Stimulated activated CD4-positive, alpha-beta T cell treated with anti-CD3 and anti-CD28 coated beads, TNF-alpha, amount 100 ng/mL, for 1 hour (primary cell): ENCODE data around the gene USP2.

ENCODE experiments used
- DNase-seq, 3 donors: peaks; one replicate each; pipeline ENCODE4 v3.0.0-alpha.2; 2020; ENCODE audit warnings: low read depth in 3 of 3, low spot score in 1 of 3

The USP2 gene

DNA sequence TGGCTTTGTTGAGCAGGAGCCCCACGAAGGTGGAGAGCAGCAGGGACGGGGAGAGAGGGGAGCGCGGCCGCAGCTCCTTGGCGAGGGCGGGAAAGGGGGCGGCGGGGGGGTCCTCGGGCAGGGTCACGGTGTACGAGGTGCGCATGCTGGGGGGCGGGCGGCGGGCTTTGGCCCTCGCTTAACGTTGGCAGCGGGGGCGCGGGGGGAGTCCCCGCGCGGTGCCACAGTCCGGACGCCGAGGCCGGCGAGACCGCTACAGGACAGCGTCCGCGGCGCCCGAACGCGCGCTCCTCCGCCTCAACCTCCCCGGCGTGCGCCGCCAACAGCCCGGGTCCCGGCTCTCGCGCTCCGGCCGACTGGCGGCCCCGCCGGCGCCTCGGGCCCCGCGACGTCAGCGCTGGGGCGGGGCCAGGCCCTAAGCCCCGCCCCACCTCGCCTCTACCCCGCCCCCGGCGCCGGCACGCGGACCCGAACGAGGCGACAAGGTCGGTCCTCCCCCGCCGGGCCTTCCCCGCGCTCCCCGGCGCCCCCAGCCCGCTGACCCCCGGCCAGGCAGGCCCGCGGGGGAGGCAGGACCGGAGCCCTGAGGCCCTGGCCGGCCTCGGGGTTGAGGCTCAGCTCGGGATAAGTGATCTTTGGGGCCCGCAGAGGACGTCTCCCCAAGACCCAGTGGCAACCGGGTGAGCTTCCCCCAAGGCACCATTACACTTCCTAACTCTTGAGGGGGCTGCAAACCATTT is 17.5 kb downstream of the USP2 start:
- peak in 2 of 3 donors; percentile 21 to 52 for DNase-seq

DNA sequence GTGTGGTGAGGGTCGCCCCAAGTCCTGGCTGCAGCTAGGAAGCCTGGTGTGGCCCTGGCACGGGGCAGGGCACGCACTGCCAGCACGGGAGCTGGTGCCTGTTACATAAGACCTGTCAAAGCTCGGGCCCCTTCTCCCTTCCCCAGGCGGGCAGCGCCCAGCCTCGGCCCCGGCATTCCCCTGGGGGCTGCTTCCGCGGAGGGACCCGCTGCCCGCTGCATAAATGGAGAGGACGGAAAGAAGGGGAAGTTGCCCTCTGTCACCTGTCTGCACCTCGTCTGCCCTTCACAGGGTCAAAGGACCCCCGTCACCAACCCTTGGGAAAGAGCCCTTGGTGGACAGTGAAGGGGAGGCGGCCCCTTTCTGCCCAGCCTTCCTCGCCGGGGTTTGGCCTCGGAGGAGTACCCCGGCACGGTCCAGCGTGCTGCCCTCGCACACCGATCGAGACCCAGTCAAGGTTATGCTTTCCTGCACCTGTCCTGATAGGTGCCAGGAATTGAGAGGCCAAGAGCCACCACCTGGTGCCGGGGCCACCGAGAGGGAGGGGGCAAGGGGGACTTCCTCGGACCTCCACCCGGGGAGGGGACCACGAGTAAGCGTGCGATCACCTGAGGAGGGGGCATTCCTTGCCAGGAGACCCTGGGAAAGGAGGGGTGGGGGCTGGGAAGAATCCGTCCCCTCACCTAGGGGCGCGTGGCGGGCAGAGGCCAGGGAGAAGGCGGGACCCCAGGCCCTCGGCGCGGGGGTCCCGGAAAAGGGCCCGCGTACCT is 18.2 kb downstream of the USP2 start:
- no peak for DNase-seq

DNA sequence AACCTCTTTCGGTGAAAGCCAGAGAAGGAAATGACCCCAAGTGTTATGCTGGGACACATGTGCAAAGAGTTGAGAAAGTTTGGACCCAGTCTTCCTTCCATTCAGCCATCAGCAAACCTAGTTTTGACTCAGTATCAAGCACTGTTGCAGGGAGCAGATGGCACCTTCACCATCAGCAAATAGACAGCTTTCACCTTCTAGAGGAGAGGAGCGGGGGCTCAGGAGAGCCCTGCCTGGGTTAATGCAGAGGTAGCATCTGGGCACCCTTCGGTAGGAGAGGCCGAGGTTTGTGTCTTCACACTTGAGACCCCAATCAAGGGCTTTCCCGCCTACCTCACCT is 18.8 kb downstream of the USP2 start:
- no peak for DNase-seq

DNA sequence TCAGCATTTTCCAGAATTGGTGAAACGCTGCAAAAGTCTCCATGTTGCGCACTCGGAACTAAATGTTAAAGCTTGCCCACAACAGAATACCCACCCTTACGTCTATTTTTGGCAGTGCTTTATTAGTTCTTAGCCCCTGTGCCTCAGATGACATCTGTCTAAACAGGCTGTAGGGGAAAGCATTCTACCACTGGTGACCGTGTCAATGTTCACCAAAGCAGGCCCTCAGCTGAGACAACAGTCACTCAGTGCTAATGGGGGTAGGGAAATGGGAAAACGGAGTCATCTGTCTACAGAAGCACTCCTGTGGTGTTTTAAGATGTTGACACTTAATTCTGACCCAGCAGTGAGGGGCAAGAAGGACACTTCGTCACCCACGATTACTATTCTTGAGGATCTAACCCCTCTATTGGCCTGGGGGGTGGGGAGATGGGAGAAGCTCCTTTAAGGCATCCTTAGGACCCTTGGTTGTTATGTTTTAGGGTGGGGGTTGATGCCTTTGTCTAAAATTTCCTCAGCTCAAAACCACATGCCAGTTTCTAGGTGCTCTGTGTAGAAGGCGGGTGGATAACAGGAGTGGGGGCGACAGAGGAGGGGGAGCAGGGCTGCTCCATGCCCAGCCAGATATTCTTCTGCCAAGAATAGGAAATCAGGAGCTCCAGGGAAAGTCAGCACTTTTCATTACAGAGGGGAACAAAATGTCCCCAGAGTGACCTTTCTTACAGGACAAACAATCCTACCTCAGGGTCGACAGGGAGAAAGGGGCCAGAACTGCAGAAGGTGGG is 19.4 kb downstream of the USP2 start:
- DNase-seq, result no peak

DNA sequence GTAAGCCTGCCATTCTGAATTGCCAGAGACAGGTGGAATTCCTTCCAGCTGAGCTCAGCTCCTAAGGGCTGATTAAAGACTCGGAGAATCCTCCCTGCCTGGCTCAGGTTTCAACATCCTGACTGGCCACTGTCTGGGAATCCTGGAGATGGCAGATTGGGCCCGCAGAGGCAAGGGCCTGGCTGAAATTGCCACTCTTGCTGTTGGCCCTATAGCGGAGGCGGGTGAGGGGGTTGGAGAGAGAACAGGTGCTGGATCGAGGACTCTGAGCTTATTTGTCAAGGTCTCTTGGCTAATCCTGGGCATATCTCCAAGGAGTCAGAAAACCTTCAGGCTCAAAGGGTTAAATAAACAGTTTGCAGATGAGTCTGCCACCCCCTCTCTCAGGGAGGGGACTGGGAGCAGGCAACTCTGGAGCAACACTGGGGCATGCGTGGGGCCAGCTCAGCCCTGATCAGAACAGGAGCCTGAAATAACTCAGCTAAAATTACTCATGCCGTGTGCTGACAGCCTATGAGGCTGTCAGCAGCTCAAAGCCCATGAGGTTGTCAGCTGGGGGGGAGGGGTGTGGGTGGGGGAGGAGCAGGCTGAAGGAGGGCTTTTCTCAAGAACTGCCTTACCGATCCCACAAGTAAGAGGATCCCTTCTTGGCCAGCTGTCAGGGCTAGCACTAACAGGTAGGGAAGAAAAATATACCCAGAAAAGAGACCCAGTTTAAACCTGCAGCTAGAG is 20.3 kb downstream of the USP2 start:
- no peak for DNase-seq

DNA sequence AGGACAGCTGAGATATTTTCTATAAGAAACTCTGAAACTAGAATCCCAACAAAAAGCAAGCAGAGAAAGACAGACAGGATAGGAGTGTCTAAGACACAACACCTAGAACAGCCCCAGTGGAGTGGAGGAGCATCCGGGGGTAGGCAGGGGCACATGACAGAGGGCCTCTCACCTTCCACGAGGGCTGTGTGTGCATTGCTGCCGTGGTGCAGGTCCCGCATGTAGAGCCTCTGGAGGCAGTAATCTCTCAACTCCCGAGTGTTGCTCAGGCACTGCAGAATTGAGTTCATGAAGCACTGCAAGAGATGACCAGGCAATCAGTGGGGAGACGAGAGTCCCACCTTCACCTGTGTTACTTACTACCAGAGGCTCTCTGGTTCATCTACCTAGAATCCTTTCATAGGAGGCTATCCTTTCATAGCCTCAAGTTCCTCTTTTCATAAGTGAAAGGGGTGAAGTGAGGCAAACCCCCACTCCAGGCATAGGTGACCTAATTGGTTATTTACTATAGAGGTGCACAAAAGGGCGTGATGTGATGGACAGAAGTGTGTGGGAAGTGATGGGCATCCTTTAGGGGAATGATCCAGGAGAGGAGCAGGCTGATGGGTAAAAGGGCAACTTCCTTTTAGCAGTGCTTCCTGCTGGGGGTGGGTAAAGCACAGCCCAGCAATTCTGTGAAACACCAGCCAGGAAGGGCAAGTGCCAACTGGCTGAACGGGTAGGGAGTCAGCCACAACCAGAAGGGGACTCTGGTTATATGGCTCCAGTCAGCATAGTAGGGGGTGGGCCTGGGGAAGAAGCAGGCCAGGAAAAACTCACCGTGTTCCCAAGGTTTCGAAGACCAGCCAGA is 21.9 kb downstream of the USP2 start:
- no peak for DNase-seq

DNA sequence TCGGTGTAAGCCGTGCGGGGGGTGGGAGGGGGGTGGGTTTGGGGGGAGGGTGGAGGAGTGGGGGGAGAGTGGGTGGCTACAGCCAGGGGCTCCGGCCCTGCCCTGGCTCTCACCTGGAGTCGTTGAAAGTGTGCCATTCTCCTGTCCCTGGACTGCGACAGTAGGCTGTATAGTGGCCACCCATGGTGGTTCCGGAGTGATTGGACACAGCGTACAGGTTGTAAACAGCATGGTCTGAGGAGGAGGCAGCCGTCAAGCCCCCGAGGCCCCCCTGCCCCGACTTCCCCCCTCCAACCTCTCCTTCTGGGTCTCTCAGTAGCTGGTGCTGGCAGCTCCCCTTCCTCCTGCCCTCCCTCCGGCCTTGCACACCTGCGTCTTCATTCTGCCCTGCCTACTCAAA is 24.4 kb downstream of the USP2 start:
- no peak for DNase-seq

DNA sequence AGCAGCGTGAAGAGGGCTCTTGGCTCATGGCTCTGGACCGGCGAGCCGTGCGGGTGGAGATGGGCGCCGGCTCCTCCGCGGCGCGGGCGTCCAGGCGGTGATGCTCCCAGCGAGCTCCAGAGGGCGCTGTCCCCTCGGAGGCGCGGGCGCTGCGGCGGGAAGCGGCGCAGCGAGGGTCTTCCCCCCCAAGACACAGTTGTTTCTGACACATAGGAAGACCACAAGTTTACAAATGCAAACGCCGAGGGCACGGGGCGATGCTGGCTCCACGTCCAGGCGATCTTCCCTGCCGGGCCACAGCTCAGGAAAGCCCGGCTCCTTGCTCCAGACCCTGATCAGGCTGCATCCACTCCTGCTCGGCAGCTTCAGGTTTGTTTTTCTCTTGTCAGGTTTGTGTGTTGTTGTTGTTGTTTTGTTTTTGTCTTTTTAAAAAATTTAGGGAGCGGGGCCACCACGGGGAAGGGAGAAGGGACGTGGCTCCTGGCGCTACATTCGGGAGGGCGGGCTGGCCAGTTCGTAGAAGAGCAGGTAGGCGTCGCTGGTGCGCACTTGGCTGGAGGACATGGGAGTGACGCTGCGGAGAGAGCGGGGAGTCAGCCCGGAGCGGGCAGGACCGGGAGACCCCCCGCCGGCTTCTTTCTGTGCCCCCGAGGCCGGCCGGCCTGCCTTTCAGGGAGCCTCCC is 25.0 kb downstream of the USP2 start:
- peak; percentile 40 to 63 (median 41) for DNase-seq

DNA sequence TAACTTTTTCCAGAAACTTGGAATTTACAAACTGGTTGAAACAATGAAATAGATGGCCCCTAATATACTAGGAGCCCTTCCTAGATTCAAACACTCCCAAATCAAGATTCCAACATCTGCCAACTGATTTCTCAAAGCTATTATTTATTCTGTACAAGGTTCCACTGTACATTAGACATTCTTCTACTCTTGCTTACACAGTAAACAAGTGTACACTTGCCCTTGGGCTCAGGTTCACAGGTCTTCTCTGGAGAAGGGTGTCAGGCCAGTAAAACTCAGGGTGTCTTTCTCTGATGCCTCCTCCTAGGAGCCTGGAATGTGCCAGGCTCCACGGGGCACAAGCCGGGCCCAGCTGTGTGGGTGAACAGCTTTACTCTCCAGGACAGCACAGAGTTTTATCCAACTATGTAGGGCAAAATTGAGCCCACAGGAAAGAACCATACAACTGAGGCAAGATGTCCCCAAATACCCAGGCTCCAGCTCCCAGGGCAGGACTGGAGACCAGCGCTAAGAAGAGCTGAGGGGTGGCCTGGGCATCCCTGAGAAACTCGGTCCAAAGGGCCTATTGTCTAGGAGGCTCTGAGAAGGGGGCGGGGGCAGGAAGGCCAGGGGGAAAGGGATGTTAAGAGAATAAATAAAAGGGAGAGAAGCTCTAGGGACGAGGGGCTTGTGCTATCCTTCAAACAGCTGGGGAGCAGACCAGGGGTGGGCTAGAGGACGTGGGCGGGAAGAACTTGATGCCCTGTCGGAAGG is 26.2 kb downstream of the USP2 start:
- no peak for DNase-seq

DNA sequence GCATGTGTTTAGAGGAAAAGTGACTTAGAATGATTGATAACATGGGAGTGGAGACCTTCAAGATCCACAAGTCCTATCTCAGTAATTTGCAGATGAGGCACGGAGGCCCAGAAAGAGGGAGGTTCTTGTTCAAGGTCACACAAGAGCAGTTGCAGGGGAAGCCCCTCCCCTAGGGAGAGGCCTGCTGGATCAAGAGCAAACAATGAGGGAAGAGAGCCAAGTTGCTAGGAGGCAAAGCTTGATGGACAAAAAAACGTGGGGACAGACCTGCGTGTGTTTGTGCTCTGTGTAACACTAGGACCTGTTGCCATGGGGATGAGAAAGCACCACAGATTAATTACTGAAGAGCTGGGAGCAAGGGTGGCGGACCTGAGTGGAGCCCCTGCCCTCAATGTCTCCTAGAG is 28.6 kb downstream of the USP2 start:
- DNase-seq, result no peak

DNA sequence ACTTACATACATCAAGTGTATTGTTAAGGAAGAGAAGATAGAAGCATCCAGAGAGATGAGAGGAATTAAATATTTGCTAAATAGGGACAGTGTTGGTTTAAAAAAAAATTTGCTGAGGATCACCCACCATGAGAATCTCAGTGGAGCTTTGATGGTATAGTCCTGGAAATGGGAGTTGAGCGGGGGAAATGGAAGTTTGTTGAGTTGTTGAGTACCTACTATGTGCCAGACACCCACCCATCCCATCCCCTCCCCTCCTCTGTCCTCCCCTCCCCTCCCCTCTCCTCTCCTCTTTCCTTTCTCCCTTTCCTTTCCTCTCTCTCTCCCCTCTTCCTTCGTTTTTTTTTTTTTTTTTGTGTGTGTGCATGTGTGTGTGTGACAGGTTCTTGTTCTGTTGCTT is 30.3 kb downstream of the USP2 start:
- no peak for DNase-seq

DNA sequence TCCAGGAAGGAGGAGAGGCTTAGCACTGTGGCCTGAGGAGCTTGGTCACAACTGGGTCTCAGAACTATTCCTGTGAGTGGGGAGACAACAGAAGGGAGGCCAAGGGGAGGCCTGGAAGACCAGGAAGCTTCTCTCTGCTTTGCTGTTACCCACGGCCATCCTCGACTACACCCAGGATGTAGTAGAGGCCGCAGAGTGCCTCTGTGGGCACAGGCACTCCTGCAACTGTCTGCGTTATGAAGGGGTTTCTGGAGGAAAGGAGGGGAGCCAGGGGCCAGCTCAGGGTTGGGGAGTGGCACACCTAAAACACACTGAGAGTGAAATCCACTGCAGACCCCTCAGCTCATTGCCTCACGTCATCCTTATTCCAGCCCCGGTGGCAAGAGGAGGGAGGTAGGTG is 31.2 kb downstream of the USP2 start:
- no peak for DNase-seq

DNA sequence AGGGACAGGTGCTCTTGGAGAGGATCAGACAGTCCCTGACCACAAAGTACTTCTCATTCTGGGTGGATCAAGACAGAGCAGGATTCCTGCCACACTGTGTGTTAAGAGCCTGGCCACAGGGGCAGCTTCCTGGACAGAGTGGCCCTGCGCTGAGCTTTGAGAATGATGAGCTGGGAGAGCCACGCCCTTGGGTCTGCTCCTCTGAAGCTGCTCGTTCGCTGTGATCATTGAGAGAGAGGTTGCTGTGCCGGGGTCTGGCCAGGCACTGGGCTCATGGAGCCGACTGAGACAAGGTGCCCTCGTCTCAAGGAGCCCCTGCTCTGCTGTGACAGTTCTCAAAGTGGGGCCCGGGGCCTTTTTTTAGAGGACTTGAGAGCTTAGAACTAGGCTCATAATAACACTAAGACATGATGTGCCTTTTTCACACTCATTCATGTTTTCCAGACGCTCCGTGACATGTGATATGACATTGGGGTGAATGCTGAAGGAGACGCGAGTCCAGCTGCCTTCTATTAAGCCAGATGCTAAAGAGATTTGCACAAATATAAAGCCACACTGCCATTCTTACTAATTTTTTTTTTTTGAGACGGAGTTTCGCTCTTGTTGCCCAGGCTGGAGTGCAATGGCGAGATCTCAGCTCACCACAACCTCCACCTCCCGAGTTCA is 33.4 kb downstream of the USP2 start:
- DNase-seq, result no peak

DNA sequence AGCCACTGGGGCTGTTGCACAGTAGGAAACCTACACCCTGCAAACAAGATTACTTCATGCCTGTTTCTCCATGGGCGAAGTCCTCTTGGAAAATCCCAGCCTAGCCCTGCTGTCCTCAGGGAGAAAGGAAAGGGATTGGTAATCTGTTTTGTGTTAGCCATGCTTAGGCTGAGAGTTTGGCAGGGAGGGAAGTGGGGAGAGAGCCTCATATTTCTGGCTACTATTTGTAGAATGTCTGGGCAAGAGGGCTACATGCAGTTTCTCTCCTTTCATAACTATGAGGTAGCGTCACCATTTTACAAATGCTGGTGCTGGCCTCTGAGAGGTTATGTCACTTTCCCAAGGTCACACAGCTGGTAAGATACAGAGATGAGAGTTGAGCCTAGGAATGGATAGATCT is 34.2 kb downstream of the USP2 start:
- no peak for DNase-seq

DNA sequence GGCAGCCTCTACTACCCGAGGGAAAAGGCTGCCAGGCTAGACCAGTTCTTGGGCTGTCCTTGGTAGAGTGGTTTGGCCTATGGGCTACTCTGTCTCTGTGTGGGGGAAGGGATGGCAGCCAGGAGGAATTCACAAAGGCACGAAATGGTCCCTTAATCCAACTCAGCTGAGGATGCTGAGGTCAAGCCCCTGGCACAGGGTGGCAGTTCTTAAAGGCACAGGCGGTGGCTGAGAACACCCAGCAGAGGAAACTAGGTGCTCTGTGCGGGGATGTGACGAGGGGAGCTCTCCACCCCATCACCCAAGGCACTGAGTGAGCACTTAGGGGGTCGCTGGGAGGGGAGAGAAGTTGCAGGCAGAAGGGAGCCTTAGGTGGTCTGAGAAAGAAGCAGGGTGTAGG is 34.9 kb downstream of the USP2 start, which contains the start of gene MFRP:
Gene MFRP, minus strand, starts transcription at position 101 of the 400 bp plus-strand sequence. CDS start 192 bp downstream, outside the sequence.
- DNase-seq, result no peak

DNA sequence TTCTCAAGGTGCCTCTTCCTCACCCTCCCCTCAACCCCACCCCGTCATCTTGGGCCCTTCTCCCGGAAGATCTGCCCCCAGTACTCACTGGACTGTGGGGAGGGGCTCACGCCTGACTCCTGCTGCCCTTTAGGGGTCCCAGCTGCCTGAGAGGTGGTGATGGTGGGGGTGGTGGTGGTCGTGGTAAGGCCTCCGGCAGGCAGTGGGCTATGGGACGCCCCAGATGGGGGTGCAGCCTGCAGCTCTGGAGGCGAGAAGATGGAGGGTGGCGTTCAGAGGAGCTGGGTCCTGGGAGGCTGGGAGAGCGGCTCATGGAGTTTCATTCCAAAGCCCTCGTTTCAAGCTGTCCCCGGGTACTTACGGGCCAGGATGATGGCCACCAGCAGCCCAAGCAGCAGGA is 35.8 kb downstream of the USP2 start:
- no peak for DNase-seq

DNA sequence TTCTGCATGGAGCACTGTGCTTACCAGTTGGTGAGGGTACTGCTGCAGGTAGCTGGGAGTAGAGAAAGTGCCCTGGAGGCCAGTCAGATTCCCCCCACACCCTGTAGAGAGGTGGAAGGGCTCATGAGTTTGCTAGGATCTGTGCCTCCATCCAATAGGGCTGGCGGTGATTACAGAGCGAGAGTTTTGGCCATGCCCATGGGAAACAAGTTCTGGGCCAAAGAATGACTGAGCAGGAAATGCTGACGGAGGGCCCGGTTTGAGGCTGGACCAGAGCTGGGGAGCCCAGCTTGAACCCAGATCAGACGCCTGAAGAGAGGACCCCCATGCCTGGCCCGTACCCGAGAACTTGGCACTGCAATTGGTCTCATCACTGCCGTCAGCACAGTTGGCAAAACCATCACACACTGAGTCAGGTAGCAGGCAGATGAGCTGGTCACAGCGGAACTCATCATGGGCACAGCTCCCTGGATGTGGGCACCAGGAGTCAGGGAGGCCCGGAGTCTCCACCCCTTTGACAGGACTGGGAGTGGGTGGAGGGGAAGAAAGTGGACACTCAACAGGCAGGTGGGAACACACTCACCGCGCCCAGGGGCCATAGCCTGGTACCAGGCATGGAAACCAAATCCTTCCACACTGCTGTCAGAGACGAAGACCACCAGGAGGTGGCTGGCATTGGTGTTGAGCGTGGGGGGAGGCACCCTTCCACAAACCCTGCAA is 37.0 kb downstream of the USP2 start:
- DNase-seq, result no peak

DNA sequence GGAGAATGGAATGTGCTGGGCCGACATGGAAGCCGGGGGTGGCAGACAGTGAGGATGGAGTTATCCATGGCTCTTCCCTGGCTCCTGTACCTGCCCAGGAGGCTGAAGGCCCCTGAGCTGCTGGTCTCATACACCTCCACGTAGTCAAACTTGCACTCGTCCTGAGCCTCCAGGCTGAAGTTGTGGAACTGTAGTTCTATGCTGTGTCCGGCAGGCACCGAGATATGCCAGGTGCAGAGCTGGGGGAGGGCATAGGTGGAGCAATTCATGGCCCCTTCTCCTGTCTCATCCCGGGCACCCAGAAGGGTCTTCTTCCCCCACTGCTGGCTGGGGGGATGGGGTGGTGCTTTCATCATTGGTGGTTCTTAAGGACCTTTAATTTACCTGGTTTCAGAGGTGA is 37.8 kb downstream of the USP2 start:
- DNase-seq, result no peak
